IMR-90 (cell line): ENCODE results near the gene MMRN2. TPM values are rescaled to one million over a fixed set of nuclear protein-coding genes. Genes with fewer than 3 reads are reported as not detected.

Source experiments
- ATAC-seq: fragments of 200-7000 bp; cut with Tn5 transposase; 2 replicates; pipeline ENCODE4 v1.9.1; 2020; ENCODE audit warnings: low read depth, mild to moderate bottlenecking, moderate library complexity
- BruUV-seq: library from RNA; stranded (reverse); fragments of 400-500 nt; replicated peaks from 2 replicates; lab custom pipeline; 2021; lab: Mats Ljungman, UMichigan
- CTCF ChIA-PET: fragments of 300-600 bp; formaldehyde crosslinking; extraction: SDS; loops from one replicate; lab custom pipeline; 2021; ENCODE audit warnings: antibody characterized with exemption; lab: Yijun Ruan, JAX
- POLR2A ChIA-PET: fragments of 300-600 bp; sonication (Branson Sonifier 250); formaldehyde crosslinking; loops from one replicate; lab custom pipeline; 2022; ENCODE audit warnings: antibody characterized with exemption; ENCODE audit not compliant: unreplicated experiment; lab: Charles Lee
- DNase-seq: peaks from one replicate; pipeline ENCODE4 v3.0.0; 2013
- H2AFZ ChIP-seq: replicated peaks from 2 replicates; pipeline ENCODE3; 2013; ENCODE audit warnings: low read length, mild to moderate bottlenecking; ENCODE audit not compliant: poor library complexity
- H2AK5ac ChIP-seq: 2 replicates; pipeline ENCODE4 v1.6.1; 2013; ENCODE audit warnings: low read depth, low read length, inconsistent platforms
- H2AK9ac ChIP-seq: replicated peaks from 2 replicates; pipeline ENCODE3; 2013; ENCODE audit warnings: mild to moderate bottlenecking, low read depth, low read length, moderate library complexity; ENCODE audit not compliant: poor library complexity
- H2BK120ac ChIP-seq: 2 replicates; pipeline ENCODE4 v1.6.1; 2013; ENCODE audit warnings: low read depth, low read length, inconsistent platforms
- H2BK15ac ChIP-seq: 3 replicates; pipeline ENCODE4 v1.6.1; 2013; ENCODE audit warnings: low read depth, low read length, inconsistent platforms
- H2BK20ac ChIP-seq: 2 replicates; pipeline ENCODE4 v1.6.1; 2013; ENCODE audit warnings: low read depth, mild to moderate bottlenecking, inconsistent platforms, low read length, moderate library complexity
- H2BK5ac ChIP-seq: 2 replicates; pipeline ENCODE4 v1.6.1; 2013; ENCODE audit warnings: mild to moderate bottlenecking, low read depth, low read length, inconsistent platforms; ENCODE audit not compliant: poor library complexity, severe bottlenecking
- H3K14ac ChIP-seq: replicated peaks from 2 replicates; pipeline ENCODE4 v1.6.1; 2013; ENCODE audit warnings: low read depth, low read length, inconsistent platforms
- H3K18ac ChIP-seq: 2 replicates; pipeline ENCODE4 v1.6.1; 2013; ENCODE audit warnings: low read depth, low read length, control low read depth
- H3K23ac ChIP-seq: 2 replicates; pipeline ENCODE4 v1.6.1; 2013; ENCODE audit warnings: low read depth, low read length, inconsistent platforms
- H3K27ac ChIP-seq: 2 replicates; pipeline ENCODE4 v1.5.1; 2013; ENCODE audit warnings: mild to moderate bottlenecking, control low read depth, low read length; ENCODE audit not compliant: insufficient read depth
- H3K27me3 ChIP-seq: 2 replicates; pipeline ENCODE4 v1.6.1; 2013; ENCODE audit warnings: low read length; ENCODE audit not compliant: control insufficient read depth, insufficient read depth
- H3K36me3 ChIP-seq: 2 replicates; pipeline ENCODE4 v1.6.1; 2013; ENCODE audit warnings: low read length, mixed read lengths; ENCODE audit not compliant: control insufficient read depth, insufficient read depth
- H3K4ac ChIP-seq: 2 replicates; pipeline ENCODE4 v1.6.1; 2013; ENCODE audit warnings: low read depth, low read length, inconsistent platforms
- H3K4me1 ChIP-seq: 2 replicates; pipeline ENCODE4 v1.6.1; 2013; ENCODE audit warnings: low read length, mixed read lengths; ENCODE audit not compliant: control insufficient read depth, insufficient read depth
- H3K4me2 ChIP-seq: 2 replicates; pipeline ENCODE4 v1.6.1; 2013; ENCODE audit warnings: low read depth, mild to moderate bottlenecking, control low read depth, low read length, moderate library complexity
- H3K4me3 ChIP-seq: 2 replicates; pipeline ENCODE4 v1.5.1; 2013; ENCODE audit warnings: low read depth, mild to moderate bottlenecking, control low read depth, low read length, moderate library complexity; ENCODE audit not compliant: insufficient read depth
- H3K56ac ChIP-seq: 2 replicates; pipeline ENCODE4 v1.6.1; 2013; ENCODE audit warnings: low read length, inconsistent platforms; ENCODE audit not compliant: insufficient read depth; ENCODE audit errors: extremely low read depth
- H3K79me1 ChIP-seq, 2 experiments: 2 replicates each; pipeline ENCODE4 v1.6.1; 2013; ENCODE audit warnings: low read length in 2 of 2, inconsistent platforms in 1 of 2, low read depth in 1 of 2
- H3K9ac ChIP-seq: 2 replicates; pipeline ENCODE4 v1.6.1; 2013; ENCODE audit warnings: low read depth, low read length, control low read depth
- H3K9me1 ChIP-seq: 2 replicates; pipeline ENCODE4 v1.6.1; 2013; ENCODE audit warnings: low read length, inconsistent platforms; ENCODE audit not compliant: insufficient read depth
- H3K9me3 ChIP-seq: 2 replicates; pipeline ENCODE4 v1.6.1; 2013; ENCODE audit warnings: low read length; ENCODE audit not compliant: control insufficient read depth, insufficient read depth
- H4K20me1 ChIP-seq: 2 replicates; pipeline ENCODE4 v1.6.1; 2013; ENCODE audit warnings: low read length, inconsistent platforms; ENCODE audit not compliant: insufficient read depth
- H4K5ac ChIP-seq: 2 replicates; pipeline ENCODE4 v1.6.1; 2013; ENCODE audit warnings: mild to moderate bottlenecking, low read depth, low read length, control low read depth
- H4K8ac ChIP-seq, 2 experiments: 2 replicates each; pipeline ENCODE4 v1.6.1; 2013; ENCODE audit warnings: low read depth in 2 of 2, low read length in 2 of 2, control low read depth in 1 of 2, inconsistent platforms in 1 of 2
- H4K91ac ChIP-seq: 2 replicates; pipeline ENCODE4 v1.6.1; 2013; ENCODE audit warnings: low read depth, low read length, inconsistent platforms; ENCODE audit not compliant: insufficient read depth
- BHLHE40 ChIP-seq: fragments of 150-350 bp; IDR thresholded peaks from 2 replicates; pipeline ENCODE4 v1.6.1; 2016; ENCODE audit warnings: mild to moderate bottlenecking, low read depth, low read length
- CHD1 ChIP-seq: IDR thresholded peaks from 2 replicates; pipeline ENCODE4 v1.6.1; 2012; ENCODE audit warnings: low read depth, low read length, improper control_type of control experiment
- FOS ChIP-seq: fragments of 150-350 bp; IDR thresholded peaks from 2 replicates; pipeline ENCODE4 v1.6.1; 2016; ENCODE audit warnings: low read depth, low read length
- MAFK ChIP-seq: IDR thresholded peaks from 2 replicates; pipeline ENCODE4 v1.6.1; 2012; ENCODE audit warnings: low read depth, low read length, improper control_type of control experiment
- MAZ ChIP-seq: IDR thresholded peaks from 2 replicates; pipeline ENCODE4 v1.6.1; 2012; ENCODE audit warnings: low read depth, mild to moderate bottlenecking, low read length, improper control_type of control experiment, moderate library complexity, borderline replicate concordance
- MXI1 ChIP-seq: IDR thresholded peaks from 2 replicates; pipeline ENCODE4 v1.6.1; 2012; ENCODE audit warnings: low read depth, mild to moderate bottlenecking, low read length, moderate library complexity, borderline replicate concordance
- NFE2L2 ChIP-seq: fragments of 150-350 bp; IDR thresholded peaks from 2 replicates; pipeline ENCODE4 v1.6.1; 2016; ENCODE audit warnings: low read depth, mild to moderate bottlenecking, low read length
- POLR2A ChIP-seq: IDR thresholded peaks from 2 replicates; pipeline ENCODE4 v1.6.1; 2012; ENCODE audit warnings: mild to moderate bottlenecking, low read depth, low read length
- RAD21 ChIP-seq: IDR thresholded peaks from 2 replicates; pipeline ENCODE4 v1.6.1; 2012; ENCODE audit warnings: low read length, improper control_type of control experiment
- RCOR1 ChIP-seq: IDR thresholded peaks from 2 replicates; pipeline ENCODE4 v1.6.1; 2012; ENCODE audit warnings: mild to moderate bottlenecking, low read length, improper control_type of control experiment; ENCODE audit not compliant: insufficient replicate concordance
- RFX5 ChIP-seq: IDR thresholded peaks from 2 replicates; pipeline ENCODE4 v1.8.0; 2012; ENCODE audit warnings: low read depth, mild to moderate bottlenecking, low read length, moderate library complexity
- SMC3 ChIP-seq: fragments of 150-350 bp; IDR thresholded peaks from 2 replicates; pipeline ENCODE4 v1.6.1; 2016; ENCODE audit warnings: low read depth, mild to moderate bottlenecking, antibody characterized with exemption, low read length, moderate library complexity
- USF2 ChIP-seq: fragments of 150-350 bp; IDR thresholded peaks from 2 replicates; pipeline ENCODE4 v1.6.1; 2017; ENCODE audit warnings: mild to moderate bottlenecking, antibody characterized with exemption, low read length, low read depth
- WGBS, 2 experiments: methylation state at CpG; one replicate each; pipeline versions ENCODE4 v1.1.5 to v1.1.7; 2013; ENCODE audit warnings: missing lambda C conversion rate in 2 of 2; ENCODE audit not compliant: insufficient read length in 1 of 2; ENCODE audit errors: extremely low coverage in 2 of 2; 5-methylcytosine and 5-hydroxymethylcytosine counted together
- dilution Hi-C: fragments of 300-500 bp; cut with HindIII; formaldehyde crosslinking; loops from one replicate; pipeline ENCODE4 v1.14.3; 2018; ENCODE audit warnings: low sequenced_read_pairs; ENCODE audit not compliant: unreplicated experiment
- in situ Hi-C: fragments of 300-500 bp; cut with MboI; formaldehyde crosslinking; loops from 3 replicates; pipeline ENCODE4 v1.14.3; 2019; ENCODE audit warnings: low sequenced_read_pairs, inconsistent platforms, mixed read lengths
- intact Hi-C: fragments of 100-400 bp; cut with micrococcal nuclease; formaldehyde crosslinking; loops from 2 replicates; pipeline ENCODE4 v1.10.0; 2022
- polyA plus RNA-seq, 3 experiments: library from polyadenylated mRNA; depleted of rRNA; stranded (reverse); fragments of >200 nt; gene quantifications; 2 replicates each; pipeline ENCODE4 v1.2.3, GENCODE V29; 2012; ENCODE audit warnings: low replicate concordance in 1 of 3
- total RNA-seq: library from RNA; depleted of rRNA; stranded (reverse); fragments of >200 nt; gene quantifications from 2 replicates; pipeline ENCODE4 v1.2.3, GENCODE V29; 2012
- TF ChIP-seq, protein P1 (sequence below): conservative IDR thresholded peaks from 2 replicates; pipeline ENCODE4 v1.5.1; 2012; ENCODE audit warnings: mild to moderate bottlenecking, low read depth, low read length, improper control_type of control experiment

The MMRN2 gene
- total and polyA plus RNA-seq, 2 of the 4 experiments (the other 2 are of a cell fraction), result 1.6 to 1.8 TPM

DNA sequence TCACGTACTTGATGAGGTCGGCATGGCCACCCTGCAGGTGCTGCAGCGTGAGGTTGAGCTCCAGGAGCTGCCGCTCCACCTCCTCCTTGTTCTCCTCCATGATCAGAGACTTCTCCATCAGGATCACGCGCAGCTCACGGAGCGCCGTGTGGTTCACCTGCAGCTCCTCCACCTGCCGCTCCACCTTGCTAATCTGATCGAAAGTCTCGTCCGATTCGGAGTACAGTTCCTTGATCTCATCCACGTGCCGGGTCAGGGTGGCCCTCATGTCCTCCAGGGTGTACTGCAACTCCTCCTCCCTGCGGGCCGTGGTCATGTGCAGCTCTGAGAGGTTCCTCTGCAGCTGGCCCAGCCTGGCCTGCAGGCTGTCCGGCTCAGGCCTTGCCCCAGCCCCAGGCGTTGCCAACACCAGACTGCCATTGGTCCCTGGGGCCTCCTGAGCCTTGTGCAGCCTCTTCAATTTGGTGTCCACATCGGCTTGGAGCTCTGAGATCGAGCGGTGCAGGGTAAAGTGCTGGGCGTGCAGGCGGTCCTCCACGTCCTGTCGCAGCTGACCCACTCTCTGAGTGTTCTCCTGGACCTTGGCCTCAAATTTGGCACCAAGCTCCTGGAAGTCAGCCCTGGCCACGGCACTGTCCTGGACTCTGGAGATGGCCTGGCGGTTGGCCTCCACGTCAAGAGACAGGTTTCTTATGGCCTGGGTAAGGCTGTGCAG lies 13.9 kb downstream of the MMRN2 start:
- Histone ChIP-seq H2BK20ac (no peak overlapping the region), H3K9me1 (no peaks in the 10 kb centered on the region), H3K4me2 (no peak overlapping the region), H3K36me3 (no peaks in the 10 kb centered on the region), H3K79me1 (no peaks in the 10 kb centered on the region), H4K5ac (no peak overlapping the region), H2BK120ac (no peak overlapping the region), H2AFZ (no peak overlapping the region), H3K4me1 (no peaks in the 10 kb centered on the region), H3K9me3 (no peaks in the 10 kb centered on the region), H4K20me1 (no peaks in the 10 kb centered on the region), H3K56ac (no peak overlapping the region), H2AK5ac (no peak overlapping the region), H4K91ac (no peak overlapping the region), H2AK9ac (no peak overlapping the region), H2BK15ac (no peak overlapping the region), H3K14ac (no peak overlapping the region), H3K9ac (no peak overlapping the region), H2BK5ac (no peak overlapping the region), H3K4ac (no peak overlapping the region), H3K18ac (no peak overlapping the region), H3K23ac (no peak overlapping the region), H3K27ac (no peak overlapping the region), H3K27me3 (peaks cover 12% of the 10 kb centered on the region), H3K4me3 (no peak overlapping the region), H4K8ac (no peak overlapping the region)
- ATAC-seq (no peak), DNase-seq (no peak)
- POLR2A ChIA-PET, result no interaction called here
- WGBS, 2 experiments, result 95% methylated on average over 19 of the region's 30 CpGs; no CpG with 5 or more reads in 1 of the 2 experiments
- BruUV-seq, result no TSS peak
- intact Hi-C loops, result no loop called here
- in situ Hi-C loops, result no loop called here
- TF ChIP-seq NFE2L2 (no peak), MXI1 (no peak), CHD1 (no peak), RAD21 (no peak), RCOR1 (no peak), POLR2A (no peak), MAFK (no peak), FOS (no peak), BHLHE40 (no peak), SMC3 (no peak), RFX5 (no peak), MAZ (no peak), USF2 (no peak)
- TF ChIP-seq, protein P1, sequence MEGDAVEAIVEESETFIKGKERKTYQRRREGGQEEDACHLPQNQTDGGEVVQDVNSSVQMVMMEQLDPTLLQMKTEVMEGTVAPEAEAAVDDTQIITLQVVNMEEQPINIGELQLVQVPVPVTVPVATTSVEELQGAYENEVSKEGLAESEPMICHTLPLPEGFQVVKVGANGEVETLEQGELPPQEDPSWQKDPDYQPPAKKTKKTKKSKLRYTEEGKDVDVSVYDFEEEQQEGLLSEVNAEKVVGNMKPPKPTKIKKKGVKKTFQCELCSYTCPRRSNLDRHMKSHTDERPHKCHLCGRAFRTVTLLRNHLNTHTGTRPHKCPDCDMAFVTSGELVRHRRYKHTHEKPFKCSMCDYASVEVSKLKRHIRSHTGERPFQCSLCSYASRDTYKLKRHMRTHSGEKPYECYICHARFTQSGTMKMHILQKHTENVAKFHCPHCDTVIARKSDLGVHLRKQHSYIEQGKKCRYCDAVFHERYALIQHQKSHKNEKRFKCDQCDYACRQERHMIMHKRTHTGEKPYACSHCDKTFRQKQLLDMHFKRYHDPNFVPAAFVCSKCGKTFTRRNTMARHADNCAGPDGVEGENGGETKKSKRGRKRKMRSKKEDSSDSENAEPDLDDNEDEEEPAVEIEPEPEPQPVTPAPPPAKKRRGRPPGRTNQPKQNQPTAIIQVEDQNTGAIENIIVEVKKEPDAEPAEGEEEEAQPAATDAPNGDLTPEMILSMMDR, result no peak
- CTCF ChIA-PET, result no interaction called here
- dilution Hi-C loops, result no loop called here
